ENCODE data around the gene ZAR1L.

The ZAR1L gene

DNA sequence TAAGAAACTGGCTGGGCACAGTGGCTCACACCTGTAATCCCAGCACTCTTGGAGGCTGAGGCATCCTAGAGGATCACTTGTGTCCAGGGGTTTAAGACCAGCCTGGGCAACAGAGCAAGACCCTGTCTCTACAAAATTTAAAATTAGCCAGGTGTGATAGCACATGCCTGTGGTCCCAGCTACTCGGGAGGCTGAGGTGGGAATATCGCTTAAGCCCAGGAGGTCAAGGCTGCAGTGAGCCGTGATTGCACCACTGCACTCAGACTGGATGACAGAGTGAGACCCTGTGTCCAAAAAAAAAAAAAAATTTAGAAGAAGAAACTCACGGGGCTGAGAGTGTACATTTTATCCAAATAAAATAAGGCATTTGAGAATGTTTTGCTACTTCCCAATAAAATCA is 58.9 kb downstream of the ZAR1L start:
- Histone ChIP-seq H3K9ac (ENCODE audit: low read depth, low read length, poor library complexity, severe bottlenecking) (no peak overlapping the region), H2AFZ (ENCODE audit: low read length) (no peak overlapping the region), H3K4me3 (ENCODE audit: low read length, poor library complexity, severe bottlenecking) (no peak overlapping the region), H3K79me2 (ENCODE audit: insufficient read depth, low read length) (no peaks in the 10 kb centered on the region), H3K9me3 (ENCODE audit: insufficient read depth, low read depth, low read length) (no peaks in the 10 kb centered on the region), H3F3A (ENCODE audit: low read depth) (no peaks in the 10 kb centered on the region), H4K20me1 (ENCODE audit: insufficient read depth, low read length, poor library complexity, severe bottlenecking) (no peaks in the 10 kb centered on the region), H3K4me1 (ENCODE audit: insufficient read depth, low read length, poor library complexity, severe bottlenecking) (no peaks in the 10 kb centered on the region), H3K9me2 (replicated peaks; ENCODE audit: low read depth, low read length) (no peaks in the 10 kb centered on the region), H3K27me3 (ENCODE audit: insufficient read depth, low read length, poor library complexity, severe bottlenecking) (no peaks in the 10 kb centered on the region), H3K4me2 (ENCODE audit: low read depth, low read length, poor library complexity, severe bottlenecking) (no peak overlapping the region), H3K36me3 (ENCODE audit: insufficient read depth, low read length) (no peaks in the 10 kb centered on the region)
- TF ChIP-seq EZH2phosphoT487 (IDR thresholded peaks at IDR 0.05; ENCODE audit: borderline replicate concordance), result no peak
- TF ChIP-seq, protein P1, sequence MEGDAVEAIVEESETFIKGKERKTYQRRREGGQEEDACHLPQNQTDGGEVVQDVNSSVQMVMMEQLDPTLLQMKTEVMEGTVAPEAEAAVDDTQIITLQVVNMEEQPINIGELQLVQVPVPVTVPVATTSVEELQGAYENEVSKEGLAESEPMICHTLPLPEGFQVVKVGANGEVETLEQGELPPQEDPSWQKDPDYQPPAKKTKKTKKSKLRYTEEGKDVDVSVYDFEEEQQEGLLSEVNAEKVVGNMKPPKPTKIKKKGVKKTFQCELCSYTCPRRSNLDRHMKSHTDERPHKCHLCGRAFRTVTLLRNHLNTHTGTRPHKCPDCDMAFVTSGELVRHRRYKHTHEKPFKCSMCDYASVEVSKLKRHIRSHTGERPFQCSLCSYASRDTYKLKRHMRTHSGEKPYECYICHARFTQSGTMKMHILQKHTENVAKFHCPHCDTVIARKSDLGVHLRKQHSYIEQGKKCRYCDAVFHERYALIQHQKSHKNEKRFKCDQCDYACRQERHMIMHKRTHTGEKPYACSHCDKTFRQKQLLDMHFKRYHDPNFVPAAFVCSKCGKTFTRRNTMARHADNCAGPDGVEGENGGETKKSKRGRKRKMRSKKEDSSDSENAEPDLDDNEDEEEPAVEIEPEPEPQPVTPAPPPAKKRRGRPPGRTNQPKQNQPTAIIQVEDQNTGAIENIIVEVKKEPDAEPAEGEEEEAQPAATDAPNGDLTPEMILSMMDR (conservative IDR thresholded peaks at IDR 0.05; ENCODE audit: low read length), result no peak

DNA sequence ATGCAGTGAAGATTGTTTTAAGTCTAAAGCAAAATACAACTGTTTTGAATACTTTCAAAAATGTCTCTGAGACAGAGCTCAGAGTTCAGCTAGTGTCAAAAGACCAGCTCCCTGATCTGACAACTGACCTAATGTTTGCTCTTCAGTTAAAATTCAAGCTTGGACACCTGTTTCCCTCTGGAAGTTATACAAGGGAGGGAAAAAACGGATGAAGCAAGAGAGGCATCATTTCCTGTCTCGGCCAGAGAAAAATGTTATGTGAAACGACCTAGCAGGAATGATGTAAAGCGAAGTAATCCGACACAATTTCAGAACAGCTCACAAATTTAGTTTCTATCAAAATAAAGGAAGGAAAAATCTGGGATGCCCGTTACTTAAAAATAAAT is 59.4 kb downstream of the ZAR1L start:
- Histone ChIP-seq H3K4me1 (ENCODE audit: insufficient read depth, low read length, poor library complexity, severe bottlenecking) (no peaks in the 10 kb centered on the region), H3F3A (ENCODE audit: low read depth) (no peaks in the 10 kb centered on the region), H3K9ac (ENCODE audit: low read depth, low read length, poor library complexity, severe bottlenecking) (no peak overlapping the region), H3K9me2 (replicated peaks; ENCODE audit: low read depth, low read length) (no peaks in the 10 kb centered on the region), H2AFZ (ENCODE audit: low read length) (no peak overlapping the region), H3K9me3 (ENCODE audit: insufficient read depth, low read depth, low read length) (no peaks in the 10 kb centered on the region), H3K4me2 (ENCODE audit: low read depth, low read length, poor library complexity, severe bottlenecking) (no peak overlapping the region), H3K79me2 (ENCODE audit: insufficient read depth, low read length) (no peaks in the 10 kb centered on the region), H4K20me1 (ENCODE audit: insufficient read depth, low read length, poor library complexity, severe bottlenecking) (no peaks in the 10 kb centered on the region), H3K4me3 (ENCODE audit: low read length, poor library complexity, severe bottlenecking) (no peak overlapping the region), H3K27me3 (ENCODE audit: insufficient read depth, low read length, poor library complexity, severe bottlenecking) (no peaks in the 10 kb centered on the region), H3K36me3 (ENCODE audit: insufficient read depth, low read length) (no peaks in the 10 kb centered on the region)
- TF ChIP-seq, protein P1 (conservative IDR thresholded peaks at IDR 0.05; ENCODE audit: low read length), result no peak
- TF ChIP-seq EZH2phosphoT487 (IDR thresholded peaks at IDR 0.05; ENCODE audit: borderline replicate concordance), result no peak

DNA sequence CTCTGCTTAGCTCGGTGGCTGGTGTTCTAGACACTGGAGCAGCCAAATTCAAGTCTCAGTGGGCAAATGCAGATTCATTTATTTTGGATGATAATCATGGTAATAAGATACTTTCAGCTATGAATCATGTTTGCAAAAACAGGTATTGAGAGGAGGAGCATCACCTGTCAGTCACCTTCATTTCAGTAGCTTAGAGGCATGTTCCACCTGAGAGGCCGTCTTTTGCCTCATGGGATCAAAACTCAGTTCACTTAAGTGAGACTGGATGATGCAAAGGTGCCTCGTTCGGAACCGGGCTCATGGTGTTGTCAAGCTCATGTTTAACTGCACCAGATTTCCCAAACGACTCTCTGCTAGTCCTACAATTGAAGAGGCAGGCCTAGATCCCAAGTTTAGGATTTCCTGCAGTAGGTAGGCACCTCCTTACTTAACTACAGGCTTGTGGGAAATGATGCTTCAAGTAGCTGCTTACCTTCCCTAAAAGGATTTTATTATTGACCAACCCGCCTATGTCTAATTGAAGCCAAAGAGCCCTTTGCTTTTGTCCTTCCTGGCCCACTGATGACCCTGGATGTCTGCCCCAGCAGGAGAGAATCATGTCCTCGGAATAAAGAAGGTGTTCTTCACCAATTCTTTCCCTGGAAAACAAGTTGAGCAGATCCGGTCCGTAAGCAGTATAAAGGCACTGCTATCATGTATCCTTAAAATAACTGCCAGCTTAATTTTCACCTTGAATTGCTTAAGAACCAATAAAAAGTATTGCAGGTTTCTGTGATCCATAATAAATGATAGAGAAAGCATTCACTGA is 60.0 kb downstream of the ZAR1L start:
- Histone ChIP-seq H3K9me2 (replicated peaks; ENCODE audit: low read depth, low read length) (no peaks in the 10 kb centered on the region), H2AFZ (ENCODE audit: low read length) (no peak overlapping the region)

More for the DNA sequence above, 60.0 kb downstream of the ZAR1L start:
- TF ChIP-seq, protein P1 (conservative IDR thresholded peaks at IDR 0.05; ENCODE audit: low read length), result no peak
- no peak for TF ChIP-seq EZH2phosphoT487 (IDR thresholded peaks at IDR 0.05; ENCODE audit: borderline replicate concordance)
- no peaks in the 10 kb centered on the region for H4K20me1 ChIP-seq (ENCODE audit: insufficient read depth, low read length, poor library complexity, severe bottlenecking)
- no peaks in the 10 kb centered on the region for H3K36me3 ChIP-seq (ENCODE audit: insufficient read depth, low read length)
- no peaks in the 10 kb centered on the region for H3K79me2 ChIP-seq (ENCODE audit: insufficient read depth, low read length)
- H3K4me3 ChIP-seq (ENCODE audit: low read length, poor library complexity, severe bottlenecking), result no peak overlapping the region
- no peaks in the 10 kb centered on the region for H3K27me3 ChIP-seq (ENCODE audit: insufficient read depth, low read length, poor library complexity, severe bottlenecking)
- H3K4me1 ChIP-seq (ENCODE audit: insufficient read depth, low read length, poor library complexity, severe bottlenecking), result no peaks in the 10 kb centered on the region
- no peak overlapping the region for H3K4me2 ChIP-seq (ENCODE audit: low read depth, low read length, poor library complexity, severe bottlenecking)
- H3F3A ChIP-seq (ENCODE audit: low read depth), result no peaks in the 10 kb centered on the region
- no peak overlapping the region for H3K9ac ChIP-seq (ENCODE audit: low read depth, low read length, poor library complexity, severe bottlenecking)
- no peaks in the 10 kb centered on the region for H3K9me3 ChIP-seq (ENCODE audit: insufficient read depth, low read depth, low read length)

Data from Loucy (cell line).